GM19351 (cell line): ENCODE data around the gene TMEM250.

Source experiments
- ATAC-seq: cut with Tn5 transposase; IDR thresholded peaks from one replicate; pipeline ENCODE4 v1.9.1; 2021; ENCODE audit warnings: mild to moderate bottlenecking, moderate library complexity; ENCODE audit not compliant: unreplicated experiment

Gene TMEM250

DNA sequence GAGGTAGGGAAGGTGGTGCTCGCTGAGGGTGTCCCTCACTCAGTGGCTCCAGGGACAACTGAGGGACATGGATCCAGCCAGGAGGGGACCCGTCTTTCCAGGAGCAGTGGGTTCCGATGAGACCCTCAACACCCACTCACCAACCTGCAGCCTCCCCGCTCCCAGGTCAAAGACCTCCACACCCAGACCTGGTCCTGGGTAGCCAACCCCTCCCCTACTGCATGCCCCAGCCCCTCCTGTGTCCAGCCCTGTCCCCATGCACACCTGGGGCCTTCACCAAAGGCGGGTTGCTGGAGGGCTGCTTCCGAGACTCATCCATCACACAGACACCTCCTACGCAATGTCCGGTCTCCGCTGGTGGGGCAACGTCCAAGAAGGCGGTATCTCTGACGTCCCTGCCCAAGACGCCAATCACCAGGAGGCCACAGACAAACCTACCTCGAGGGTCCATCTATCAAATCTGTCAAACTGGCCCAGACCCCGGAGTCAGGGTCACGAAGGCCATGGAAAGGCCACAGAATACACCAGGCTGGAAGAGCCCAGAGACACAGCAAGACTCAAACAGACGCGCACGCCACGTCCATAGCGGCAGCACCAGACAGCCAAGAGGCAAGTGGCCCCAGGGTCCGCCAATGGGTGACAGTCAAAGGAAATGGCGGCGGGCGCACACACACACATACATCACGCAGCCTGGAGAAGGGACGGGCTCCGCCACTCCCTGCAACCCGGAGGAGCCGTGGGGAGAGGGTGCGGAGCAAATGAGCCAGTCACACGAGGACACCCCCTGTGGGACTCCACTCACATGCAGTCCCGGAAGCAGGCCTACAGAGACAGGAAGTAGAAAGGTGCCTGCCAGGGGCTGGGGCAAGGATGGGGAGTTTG lies 34.4 kb downstream of the TMEM250 start:
- ATAC-seq: no peak

DNA sequence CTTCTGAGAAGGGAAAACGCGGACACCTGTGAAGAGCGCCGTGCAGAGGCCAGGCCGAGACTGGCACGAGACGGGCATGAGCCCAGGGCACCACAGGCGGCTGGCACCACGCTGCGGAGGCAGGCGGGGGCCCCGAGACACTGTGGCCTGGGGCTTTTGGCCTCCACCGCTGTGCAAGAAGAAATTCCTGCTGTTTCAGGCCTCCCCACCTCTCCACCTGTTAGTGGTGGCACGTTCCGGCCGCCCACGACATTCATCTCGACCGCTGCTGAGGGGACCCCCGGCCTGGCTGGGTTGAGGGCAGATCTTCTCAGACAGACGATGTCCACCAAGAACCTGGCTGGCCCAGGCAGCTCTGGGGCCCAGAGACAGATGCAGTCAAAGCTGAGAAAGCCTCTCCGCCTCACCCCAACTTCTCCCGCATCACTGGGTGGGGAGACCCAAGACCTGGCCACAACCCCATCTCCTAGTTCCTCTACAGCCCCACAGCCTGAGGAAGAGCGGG lies 35.1 kb downstream of the TMEM250 start:
- ATAC-seq: no peak

DNA sequence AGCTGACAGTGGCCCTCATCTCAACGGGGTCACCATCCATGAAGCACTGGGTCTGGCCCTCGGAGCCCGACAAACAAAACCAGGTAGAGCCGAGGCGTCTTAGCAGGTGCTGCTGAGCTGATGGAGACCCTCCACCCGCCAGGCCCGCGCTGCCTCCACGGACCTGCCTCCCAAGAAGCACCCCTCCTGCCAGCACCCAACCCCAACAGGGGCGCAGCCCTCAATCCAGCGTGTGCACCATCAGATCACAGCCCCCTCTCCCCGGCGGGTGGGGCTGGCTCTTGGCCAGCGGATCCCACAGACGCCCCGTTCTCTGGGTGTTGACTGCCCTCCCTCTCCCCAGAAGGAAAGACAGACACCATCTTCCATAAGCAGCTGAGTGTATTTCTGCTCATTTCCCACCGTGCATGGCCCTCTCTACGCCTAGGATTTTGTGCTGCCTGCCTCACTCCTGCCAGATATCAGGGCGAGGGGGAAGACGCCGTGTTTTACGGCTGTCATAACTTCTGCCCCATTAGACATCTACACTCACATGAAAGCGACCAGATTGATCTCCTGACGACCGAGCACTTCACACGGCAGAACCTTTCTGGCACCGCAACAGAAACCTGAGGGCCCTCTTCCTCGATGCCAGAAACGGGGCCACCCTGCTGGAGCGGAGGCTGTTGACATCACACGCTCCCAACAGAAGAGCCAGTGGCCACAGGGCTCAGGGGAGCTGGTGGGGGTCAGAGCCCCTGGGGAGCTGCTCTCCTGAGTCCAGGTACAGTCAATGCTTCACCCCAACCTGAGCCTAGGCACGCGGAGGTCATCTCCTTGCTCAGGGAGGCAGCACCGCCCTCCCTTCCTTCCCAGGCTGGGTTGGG lies 35.9 kb downstream of the TMEM250 start:
- no peak for ATAC-seq

DNA sequence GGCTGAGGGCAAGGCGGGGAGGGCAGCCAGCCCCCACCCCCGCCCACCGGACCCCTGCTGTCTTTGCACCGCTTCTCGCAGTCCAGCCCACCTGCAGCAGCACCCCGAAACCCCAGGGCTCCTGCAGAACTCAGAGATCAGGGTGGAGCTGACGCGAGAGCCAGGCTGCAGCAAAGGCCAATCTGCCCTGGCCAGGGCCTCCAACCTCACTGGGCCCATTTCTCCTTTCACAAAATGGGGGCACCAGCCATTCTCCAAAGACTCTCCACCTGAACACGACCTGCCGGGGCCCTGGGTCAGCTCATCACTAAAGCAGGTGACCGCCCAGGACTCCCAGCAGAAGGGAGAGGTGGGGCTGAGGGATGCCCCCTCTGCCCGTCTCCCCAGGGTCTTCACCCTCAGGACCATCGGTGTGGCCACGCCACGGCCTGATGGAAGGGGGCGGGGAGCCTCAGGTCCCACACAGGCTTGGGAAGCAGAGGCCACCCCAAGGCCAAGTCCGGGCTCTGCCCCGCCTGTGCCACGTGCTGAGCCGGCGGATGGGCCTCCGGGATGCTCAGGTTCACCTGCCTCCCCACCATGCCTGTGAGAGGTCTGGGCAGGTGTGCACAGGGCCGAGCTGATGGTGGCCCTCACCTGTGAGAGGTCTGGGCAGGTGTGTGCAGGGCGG lies 36.7 kb downstream of the TMEM250 start:
- no peak for ATAC-seq

- ATAC-seq: no peak
Observed at GRCh38 chr9:136081113-136081825, 37.4 kb downstream of the TMEM250 start.

GRCh38 chr9:136080716-136081112 lies 38.0 kb downstream of the TMEM250 start:
- no peak for ATAC-seq

GRCh38 chr9:136079916-136080246 lies 38.8 kb downstream of the TMEM250 start:
- ATAC-seq: no peak

- ATAC-seq: no peak
Observed at GRCh38 chr9:136079211-136079915, 39.3 kb downstream of the TMEM250 start.

GRCh38 chr9:136078498-136079011 lies 40.1 kb downstream of the TMEM250 start:
- no peak for ATAC-seq

- no peak for ATAC-seq
Observed at GRCh38 chr9:136078024-136078423, 40.7 kb downstream of the TMEM250 start.

GRCh38 chr9:136077491-136077890 lies 41.2 kb downstream of the TMEM250 start:
- ATAC-seq: no peak

GRCh38 chr9:136075881-136076678 lies 42.6 kb downstream of the TMEM250 start:
- ATAC-seq: no peak

GRCh38 chr9:136075134-136075841 lies 43.4 kb downstream of the TMEM250 start:
- ATAC-seq: no peak

GRCh38 chr9:136074706-136075105 lies 44.0 kb downstream of the TMEM250 start:
- no peak for ATAC-seq
